HCEC 1CT (cell line): ENCODE results near the gene CDKL5.
"Not testable (repeated sequence)": the region's sequence is repeated elsewhere in the genome, so short reads cannot be mapped to it uniquely, and the experiment has no call there.

ENCODE experiments used
- DNase-seq: peaks from one replicate; pipeline ENCODE4 v3.0.0-alpha.2; 2017

Gene CDKL5

GRCh38 chrX:18425199-18426003 is at the start of gene CDKL5:
Gene CDKL5, plus strand, starts transcription at chrX:18425608. Its CDS starts 81,489 bp downstream, at chrX:18507097.
- DNase-seq: peak; percentile 93

- no peak for DNase-seq
Measured at GRCh38 chrX:18377796-18378195, 47.6 kb upstream of the CDKL5 start.

GRCh38 chrX:18389966-18390365 is 35.4 kb upstream of the CDKL5 start:
- no peak for DNase-seq

GRCh38 chrX:18390941-18391538 is 34.4 kb upstream of the CDKL5 start:
- DNase-seq: peak; percentile 37

- no peak for DNase-seq
Measured at GRCh38 chrX:18394477-18394876, 30.9 kb upstream of the CDKL5 start.

- DNase-seq: no peak
Measured at GRCh38 chrX:18401848-18402213, 23.6 kb upstream of the CDKL5 start.

- peak; percentile 51 for DNase-seq
Measured at GRCh38 chrX:18406531-18407266, 18.7 kb upstream of the CDKL5 start.

GRCh38 chrX:18410038-18410437 is 15.4 kb upstream of the CDKL5 start:
- DNase-seq: peak; percentile 36

- DNase-seq: peak; percentile 45
Measured at GRCh38 chrX:18415386-18415785, 10.0 kb upstream of the CDKL5 start.

GRCh38 chrX:18422325-18422724 is 3.1 kb upstream of the CDKL5 start:
- DNase-seq: peak; percentile 90

- no peak for DNase-seq
Measured at GRCh38 chrX:18422886-18423285, 2.5 kb upstream of the CDKL5 start.

- peak; percentile 49 for DNase-seq
Measured at GRCh38 chrX:18424482-18425198, 768 bp upstream of the CDKL5 start.

- DNase-seq: no peak
Measured at GRCh38 chrX:18426004-18426320, 554 bp downstream of the CDKL5 start.

GRCh38 chrX:18428006-18428405 is 2.6 kb downstream of the CDKL5 start:
- no peak for DNase-seq

- DNase-seq: not testable (repeated sequence)
Measured at GRCh38 chrX:18433288-18433687, 7.9 kb downstream of the CDKL5 start.

GRCh38 chrX:18434896-18435295 is 9.5 kb downstream of the CDKL5 start:
- no peak for DNase-seq

- no peak for DNase-seq
Measured at GRCh38 chrX:18436017-18436416, 10.6 kb downstream of the CDKL5 start.

- DNase-seq: no peak
Measured at GRCh38 chrX:18440835-18441234, 15.4 kb downstream of the CDKL5 start.

- no peak for DNase-seq
Measured at GRCh38 chrX:18441780-18442367, 16.5 kb downstream of the CDKL5 start.

- no peak for DNase-seq
Measured at GRCh38 chrX:18448416-18448815, 23.0 kb downstream of the CDKL5 start.

GRCh38 chrX:18449236-18449635 is 23.8 kb downstream of the CDKL5 start:
- DNase-seq: no peak

GRCh38 chrX:18455384-18455783 is 30.0 kb downstream of the CDKL5 start:
- DNase-seq: no peak

- no peak for DNase-seq
Measured at GRCh38 chrX:18457000-18457399, 31.6 kb downstream of the CDKL5 start.
